Neuron (in vitro differentiated cells): ENCODE measurements around the gene PCDHGA1.

Source experiments
- H2AFZ ChIP-seq: one replicate; pipeline ENCODE4 v1.6.1; 2013; ENCODE audit warnings: low read depth, mild to moderate bottlenecking, inconsistent platforms, low read length, moderate library complexity
- H3K27me3 ChIP-seq: one replicate; pipeline ENCODE4 v1.6.1; 2013; ENCODE audit warnings: low read length; ENCODE audit not compliant: insufficient read depth
- H3K36me3 ChIP-seq: one replicate; pipeline ENCODE4 v1.6.1; 2013; ENCODE audit warnings: low read length; ENCODE audit not compliant: insufficient read depth
- H3K4me1 ChIP-seq: one replicate; pipeline ENCODE4 v1.6.1; 2013; ENCODE audit warnings: low read length; ENCODE audit not compliant: insufficient read depth
- H3K4me3 ChIP-seq: 2 replicates; pipeline ENCODE4 v1.5.1; 2013; ENCODE audit warnings: mild to moderate bottlenecking, low read length, moderate library complexity
- H3K9me3 ChIP-seq: one replicate; pipeline ENCODE4 v1.6.1; 2013; ENCODE audit warnings: low read length

Gene PCDHGA1

GRCh38 chr5:141518618-141519015 lies 188.3 kb downstream of the PCDHGA1 start:
- Histone ChIP-seq H3K27me3 (no peaks in the 10 kb centered on the region), H3K36me3 (peaks cover 29% of the 10 kb centered on the region), H3K9me3 (no peaks in the 10 kb centered on the region), H3K4me3 (no peak overlapping the region), H2AFZ (no peak overlapping the region), H3K4me1 (peaks cover 39% of the 10 kb centered on the region)

GRCh38 chr5:141519605-141520565 lies 189.6 kb downstream of the PCDHGA1 start:
- Histone ChIP-seq H3K4me3 (no peak overlapping the region), H3K4me1 (peaks cover 34% of the 10 kb centered on the region), H3K27me3 (no peaks in the 10 kb centered on the region), H3K9me3 (no peaks in the 10 kb centered on the region), H3K36me3 (peaks cover 35% of the 10 kb centered on the region), H2AFZ (no peak overlapping the region)

- Histone ChIP-seq H3K27me3 (no peaks in the 10 kb centered on the region), H2AFZ (no peak overlapping the region), H3K4me1 (peaks cover 32% of the 10 kb centered on the region), H3K9me3 (no peaks in the 10 kb centered on the region), H3K36me3 (peaks cover 39% of the 10 kb centered on the region), H3K4me3 (no peak overlapping the region)
Observed at GRCh38 chr5:141521244-141521781, 191.0 kb downstream of the PCDHGA1 start.

GRCh38 chr5:141522301-141522700 lies 192.0 kb downstream of the PCDHGA1 start:
- peaks cover 32% of the 10 kb centered on the region for H3K4me1 ChIP-seq
- H3K36me3 ChIP-seq: peaks cover 41% of the 10 kb centered on the region
- no peaks in the 10 kb centered on the region for H3K9me3 ChIP-seq

GRCh38 chr5:141523991-141524390 lies 193.7 kb downstream of the PCDHGA1 start:
- no peaks in the 10 kb centered on the region for H3K27me3 ChIP-seq
- peaks cover 47% of the 10 kb centered on the region for H3K36me3 ChIP-seq
- H3K9me3 ChIP-seq: no peaks in the 10 kb centered on the region
- no peak overlapping the region for H3K4me3 ChIP-seq
- no peak overlapping the region for H2AFZ ChIP-seq
- peaks cover 32% of the 10 kb centered on the region for H3K4me1 ChIP-seq

More at GRCh38 chr5:141522301-141522700, 192.0 kb downstream of the PCDHGA1 start:
- no peak overlapping the region for H3K4me3 ChIP-seq
- H3K27me3 ChIP-seq: no peaks in the 10 kb centered on the region
- no peak overlapping the region for H2AFZ ChIP-seq

GRCh38 chr5:141524604-141525597 lies 194.6 kb downstream of the PCDHGA1 start:
- Histone ChIP-seq H2AFZ (no peak overlapping the region), H3K4me1 (peaks cover 32% of the 10 kb centered on the region), H3K4me3 (no peak overlapping the region), H3K36me3 (peaks cover 50% of the 10 kb centered on the region), H3K27me3 (no peaks in the 10 kb centered on the region), H3K9me3 (no peaks in the 10 kb centered on the region)

GRCh38 chr5:141525653-141526052 lies 195.3 kb downstream of the PCDHGA1 start:
- Histone ChIP-seq H3K4me3 (no peak overlapping the region), H3K27me3 (no peaks in the 10 kb centered on the region), H3K9me3 (no peaks in the 10 kb centered on the region), H3K36me3 (peaks cover 50% of the 10 kb centered on the region), H2AFZ (no peak overlapping the region), H3K4me1 (peaks cover 29% of the 10 kb centered on the region)

GRCh38 chr5:141527426-141527825 lies 197.1 kb downstream of the PCDHGA1 start:
- no peaks in the 10 kb centered on the region for H3K9me3 ChIP-seq
- H3K36me3 ChIP-seq: peaks cover 52% of the 10 kb centered on the region
- H2AFZ ChIP-seq: no peak overlapping the region
- H3K4me3 ChIP-seq: no peak overlapping the region
- H3K4me1 ChIP-seq: peaks cover 13% of the 10 kb centered on the region
- H3K27me3 ChIP-seq: no peaks in the 10 kb centered on the region

- no peaks in the 10 kb centered on the region for H3K9me3 ChIP-seq
- H3K4me1 ChIP-seq: peaks cover 13% of the 10 kb centered on the region
- H3K4me3 ChIP-seq: no peak overlapping the region
- peaks cover 56% of the 10 kb centered on the region for H3K36me3 ChIP-seq
- no peak overlapping the region for H2AFZ ChIP-seq
- H3K27me3 ChIP-seq: no peaks in the 10 kb centered on the region
Observed at GRCh38 chr5:141528291-141528984, 198.1 kb downstream of the PCDHGA1 start.

- Histone ChIP-seq H3K27me3 (no peaks in the 10 kb centered on the region), H3K4me1 (peaks cover 12% of the 10 kb centered on the region), H3K4me3 (no peak overlapping the region), H3K36me3 (peaks cover 55% of the 10 kb centered on the region), H3K9me3 (no peaks in the 10 kb centered on the region), H2AFZ (no peak overlapping the region)
Observed at GRCh38 chr5:141529002-141529401, 198.7 kb downstream of the PCDHGA1 start.

- no peak overlapping the region for H3K4me3 ChIP-seq
- H3K27me3 ChIP-seq: no peaks in the 10 kb centered on the region
- H3K36me3 ChIP-seq: peaks cover 53% of the 10 kb centered on the region
- peaks cover 7% of the 10 kb centered on the region for H3K4me1 ChIP-seq
- no peaks in the 10 kb centered on the region for H3K9me3 ChIP-seq
- H2AFZ ChIP-seq: no peak overlapping the region
Observed at GRCh38 chr5:141529873-141530272, 199.6 kb downstream of the PCDHGA1 start.

- Histone ChIP-seq H3K4me1 (peaks cover 3% of the 10 kb centered on the region), H3K4me3 (no peak overlapping the region), H2AFZ (no peak overlapping the region), H3K9me3 (no peaks in the 10 kb centered on the region), H3K27me3 (no peaks in the 10 kb centered on the region), H3K36me3 (peaks cover 33% of the 10 kb centered on the region)
Observed at GRCh38 chr5:141532726-141533125, 202.4 kb downstream of the PCDHGA1 start.
